Measurements from ENCODE around the gene HECW1.

Gene HECW1

GRCh38 chr7:43438897-43439479 is 326.5 kb downstream of the HECW1 start:
- in situ Hi-C loops (cut with MboI; ENCODE audit: low sequenced_read_pairs): loop anchor here (25.0 kb wide), 1 partner anchor 502 kb away; the partner anchor contains the start of genes MRPL32 and PSMA2
- no peaks in the 10 kb centered on the region for H3K36me3 ChIP-seq (replicated peaks)
- DNase-seq (ENCODE audit: low spot score in 2 of 2): no peak
- no peak overlapping the region for H3K4me3 ChIP-seq
- H3K27me3 ChIP-seq (ENCODE audit: low read depth): no peaks in the 10 kb centered on the region
- no peaks in the 10 kb centered on the region for H3K9me3 ChIP-seq
- no peaks in the 10 kb centered on the region for H3K4me1 ChIP-seq

GRCh38 chr7:43439631-43440401 is 327.4 kb downstream of the HECW1 start:
- H3K4me1 ChIP-seq: no peaks in the 10 kb centered on the region
- DNase-seq (ENCODE audit: low spot score in 2 of 2): peak; percentile 48 to 78
- no peaks in the 10 kb centered on the region for H3K36me3 ChIP-seq (replicated peaks)
- no peaks in the 10 kb centered on the region for H3K9me3 ChIP-seq
- H3K27me3 ChIP-seq (ENCODE audit: low read depth): no peaks in the 10 kb centered on the region
- in situ Hi-C loops (cut with MboI; ENCODE audit: low sequenced_read_pairs): loop anchor here (25.0 kb wide), 1 partner anchor 503 kb away; the partner anchor contains the start of genes MRPL32 and PSMA2
- H3K4me3 ChIP-seq: no peak overlapping the region

- Histone ChIP-seq H3K9me3 (no peaks in the 10 kb centered on the region), H3K27me3 (ENCODE audit: low read depth) (no peaks in the 10 kb centered on the region), H3K4me1 (no peaks in the 10 kb centered on the region), H3K36me3 (replicated peaks) (no peaks in the 10 kb centered on the region), H3K4me3 (no peak overlapping the region)
- in situ Hi-C loops (cut with MboI; ENCODE audit: low sequenced_read_pairs): loop anchor here (25.0 kb wide), 1 partner anchor 504 kb away; the partner anchor contains the start of genes MRPL32 and PSMA2
- no peak for DNase-seq (ENCODE audit: low spot score in 2 of 2)
These were observed 329.0 kb downstream of the HECW1 start for GRCh38 chr7:43441231-43442130.

GRCh38 chr7:43443381-43443780 is 330.9 kb downstream of the HECW1 start:
- Histone ChIP-seq H3K4me1 (no peaks in the 10 kb centered on the region), H3K27me3 (ENCODE audit: low read depth) (no peaks in the 10 kb centered on the region), H3K9me3 (no peaks in the 10 kb centered on the region), H3K4me3 (no peak overlapping the region), H3K36me3 (replicated peaks) (no peaks in the 10 kb centered on the region)
- in situ Hi-C loops (cut with MboI; ENCODE audit: low sequenced_read_pairs): loop anchor here (25.0 kb wide), 1 partner anchor 506 kb away; the partner anchor contains the start of genes MRPL32 and PSMA2
- DNase-seq (ENCODE audit: low spot score in 2 of 2): no peak

GRCh38 chr7:43444711-43445578 is 332.5 kb downstream of the HECW1 start:
- no peak for DNase-seq (ENCODE audit: low spot score in 2 of 2)
- Histone ChIP-seq H3K9me3 (no peaks in the 10 kb centered on the region), H3K4me1 (peaks cover 7% of the 10 kb centered on the region), H3K4me3 (no peak overlapping the region), H3K36me3 (replicated peaks) (no peaks in the 10 kb centered on the region), H3K27me3 (ENCODE audit: low read depth) (no peaks in the 10 kb centered on the region)
- in situ Hi-C loops (cut with MboI; ENCODE audit: low sequenced_read_pairs): loop anchor here (25.0 kb wide), 1 partner anchor 508 kb away; the partner anchor contains the start of genes MRPL32 and PSMA2

- H3K4me3 ChIP-seq: no peak overlapping the region
- in situ Hi-C loops (cut with MboI; ENCODE audit: low sequenced_read_pairs): loop anchor here (25.0 kb wide), 1 partner anchor 512 kb away; the partner anchor contains the start of genes MRPL32 and PSMA2
- H3K27me3 ChIP-seq (ENCODE audit: low read depth): no peaks in the 10 kb centered on the region; the same call in 1 of the 2 replicates
- H3K36me3 ChIP-seq (replicated peaks): no peaks in the 10 kb centered on the region
- no peak for DNase-seq (ENCODE audit: low spot score in 2 of 2)
- no peaks in the 10 kb centered on the region for H3K9me3 ChIP-seq
- peaks cover 7% of the 10 kb centered on the region for H3K4me1 ChIP-seq
These were observed 337.1 kb downstream of the HECW1 start for GRCh38 chr7:43449577-43449976.

- Histone ChIP-seq H3K27me3 (ENCODE audit: low read depth) (no peaks in the 10 kb centered on the region; the same call in 1 of the 2 replicates), H3K36me3 (replicated peaks) (no peaks in the 10 kb centered on the region), H3K4me3 (no peak overlapping the region), H3K4me1 (peaks cover 7% of the 10 kb centered on the region), H3K9me3 (no peaks in the 10 kb centered on the region)
- in situ Hi-C loops (cut with MboI; ENCODE audit: low sequenced_read_pairs): loop anchor here (25.0 kb wide), 1 partner anchor 386 kb away; no protein-coding TSS in a partner anchor
- DNase-seq (ENCODE audit: low spot score in 2 of 2): no peak
These were observed 338.4 kb downstream of the HECW1 start for GRCh38 chr7:43450894-43451293.

GRCh38 chr7:43454936-43455518 is 342.6 kb downstream of the HECW1 start:
- H3K9me3 ChIP-seq: no peaks in the 10 kb centered on the region
- no peaks in the 10 kb centered on the region; the same call in 1 of the 2 replicates for H3K27me3 ChIP-seq (ENCODE audit: low read depth)
- H3K36me3 ChIP-seq (replicated peaks): no peaks in the 10 kb centered on the region
- in situ Hi-C loops (cut with MboI; ENCODE audit: low sequenced_read_pairs): loop anchor here (25.0 kb wide), 1 partner anchor 382 kb away; no protein-coding TSS in a partner anchor
- H3K4me3 ChIP-seq: no peak overlapping the region
- DNase-seq (ENCODE audit: low spot score in 2 of 2): peak; percentile 21 to 44
- no peaks in the 10 kb centered on the region for H3K4me1 ChIP-seq

GRCh38 chr7:43456200-43456599 is 343.8 kb downstream of the HECW1 start:
- H3K9me3 ChIP-seq: no peaks in the 10 kb centered on the region
- no peak overlapping the region for H3K4me3 ChIP-seq
- no peaks in the 10 kb centered on the region for H3K4me1 ChIP-seq
- no peaks in the 10 kb centered on the region; the same call in 1 of the 2 replicates for H3K27me3 ChIP-seq (ENCODE audit: low read depth)
- H3K36me3 ChIP-seq (replicated peaks): no peaks in the 10 kb centered on the region
- in situ Hi-C loops (cut with MboI; ENCODE audit: low sequenced_read_pairs): loop anchor here (25.0 kb wide), 1 partner anchor 381 kb away; no protein-coding TSS in a partner anchor
- DNase-seq (ENCODE audit: low spot score in 2 of 2): no peak

GRCh38 chr7:43458330-43459018 is 346.0 kb downstream of the HECW1 start:
- H3K27me3 ChIP-seq (ENCODE audit: low read depth): no peaks in the 10 kb centered on the region
- no peaks in the 10 kb centered on the region for H3K9me3 ChIP-seq
- no peak for DNase-seq (ENCODE audit: low spot score in 2 of 2)
- H3K4me3 ChIP-seq: no peak overlapping the region
- no peaks in the 10 kb centered on the region for H3K4me1 ChIP-seq
- in situ Hi-C loops (cut with MboI; ENCODE audit: low sequenced_read_pairs): loop anchor here (25.0 kb wide), 1 partner anchor 379 kb away; no protein-coding TSS in a partner anchor
- no peaks in the 10 kb centered on the region for H3K36me3 ChIP-seq (replicated peaks)

GRCh38 chr7:43459019-43459337 is 346.5 kb downstream of the HECW1 start:
- no peaks in the 10 kb centered on the region for H3K36me3 ChIP-seq (replicated peaks)
- in situ Hi-C loops (cut with MboI; ENCODE audit: low sequenced_read_pairs): loop anchor here (25.0 kb wide), 1 partner anchor 378 kb away; no protein-coding TSS in a partner anchor
- H3K4me1 ChIP-seq: no peaks in the 10 kb centered on the region
- DNase-seq (ENCODE audit: low spot score in 2 of 2): no peak
- no peak overlapping the region for H3K4me3 ChIP-seq
- H3K9me3 ChIP-seq: no peaks in the 10 kb centered on the region
- no peaks in the 10 kb centered on the region for H3K27me3 ChIP-seq (ENCODE audit: low read depth)

Measured in HAP-1 (cell line).